Skeletal muscle cell (primary cell): ENCODE measurements around the gene WDR45B.

ENCODE experiments used
- DNase-seq: peaks from one replicate; pipeline ENCODE4 v3.0.0-alpha.2; 2010; ENCODE audit warnings: low read depth
- H3K4me3 ChIP-seq: 2 replicates; pipeline ENCODE4 v1.5.1; 2011; ENCODE audit warnings: low read depth, mild to moderate bottlenecking, control low read depth, low read length, moderate library complexity

The WDR45B gene

GRCh38 chr17:82648165-82648668 lies at the start of gene WDR45B:
WDR45B (minus strand) TSS chr17:82648444; CDS start chr17:82648340, 104 bp downstream.
- peak; percentile 96 for DNase-seq
- H3K4me3 ChIP-seq = peak within 1 kb of the TSS; percentile 84

GRCh38 chr17:82697808-82698064 lies 49.5 kb upstream of the WDR45B start:
- no peak for DNase-seq
- peak overlapping the region; percentile 69 for H3K4me3 ChIP-seq

GRCh38 chr17:82696916-82697807 lies 48.9 kb upstream of the WDR45B start:
- no peak for DNase-seq
- H3K4me3 ChIP-seq = peak overlapping the region; percentile 69

- no peak for DNase-seq
- H3K4me3 ChIP-seq = no peak overlapping the region
Observed at GRCh38 chr17:82696259-82696658, 48.0 kb upstream of the WDR45B start.

DNA sequence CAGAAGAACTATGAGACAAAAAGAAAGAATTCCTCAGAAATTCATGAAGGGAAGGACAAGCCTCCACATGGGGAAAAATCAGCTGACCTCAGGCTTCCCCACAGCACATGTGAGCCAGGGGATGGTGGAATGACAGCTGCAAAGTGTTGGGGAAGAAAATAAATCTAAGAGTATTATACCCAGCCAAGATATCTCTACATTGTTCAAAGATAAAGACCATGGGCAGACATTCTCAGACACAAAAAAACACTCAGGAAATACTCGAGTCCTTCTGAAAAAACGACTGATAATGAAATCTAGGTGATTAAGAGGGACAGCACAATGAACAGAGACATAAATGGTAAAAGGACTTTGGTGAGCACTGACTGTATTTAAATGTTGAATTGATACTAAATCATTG lies 46.4 kb upstream of the WDR45B start:
- DNase-seq = no peak
- H3K4me3 ChIP-seq = no peak overlapping the region

- no peak overlapping the region for H3K4me3 ChIP-seq
- no peak for DNase-seq
Observed at GRCh38 chr17:82693168-82693867, 45.1 kb upstream of the WDR45B start.

GRCh38 chr17:82692268-82692667 lies 44.0 kb upstream of the WDR45B start:
- H3K4me3 ChIP-seq = no peak overlapping the region
- DNase-seq = no peak

GRCh38 chr17:82691714-82692113 lies 43.5 kb upstream of the WDR45B start:
- H3K4me3 ChIP-seq = no peak overlapping the region
- no peak for DNase-seq

DNA sequence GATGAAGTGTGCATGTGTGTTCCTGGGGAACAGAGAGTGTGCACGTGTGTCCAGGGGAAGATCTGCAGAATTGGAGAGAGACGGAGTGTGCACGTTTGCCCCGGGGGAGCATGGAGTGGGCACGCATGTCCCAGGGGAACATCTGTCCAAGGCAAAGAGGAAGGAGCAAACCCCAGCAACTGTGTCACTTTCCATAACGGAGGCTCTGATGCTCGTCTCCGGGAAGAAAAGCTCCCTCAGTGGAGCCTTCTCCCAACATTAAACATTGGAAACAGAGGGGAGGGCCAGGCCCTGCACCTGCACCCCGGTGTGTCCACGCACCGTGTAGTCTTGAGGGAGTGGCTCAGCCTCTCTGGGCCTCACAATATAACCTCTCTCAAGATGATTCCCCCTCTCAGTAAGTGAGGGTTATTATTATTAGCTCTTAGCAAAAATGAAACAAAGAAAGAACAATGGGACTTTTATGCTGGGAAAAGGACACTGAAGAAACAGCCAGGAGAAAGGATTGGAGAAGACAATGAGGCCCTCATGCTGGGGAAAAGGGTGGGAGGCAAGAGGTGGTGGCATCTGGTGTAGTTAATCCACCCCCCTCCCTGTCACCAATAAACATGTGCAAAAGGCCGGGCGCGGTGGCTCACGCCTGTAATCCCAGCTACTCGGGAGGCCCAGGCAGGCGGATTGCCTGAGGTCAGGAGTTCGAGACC lies 42.7 kb upstream of the WDR45B start:
- H3K4me3 ChIP-seq = no peak overlapping the region

DNA sequence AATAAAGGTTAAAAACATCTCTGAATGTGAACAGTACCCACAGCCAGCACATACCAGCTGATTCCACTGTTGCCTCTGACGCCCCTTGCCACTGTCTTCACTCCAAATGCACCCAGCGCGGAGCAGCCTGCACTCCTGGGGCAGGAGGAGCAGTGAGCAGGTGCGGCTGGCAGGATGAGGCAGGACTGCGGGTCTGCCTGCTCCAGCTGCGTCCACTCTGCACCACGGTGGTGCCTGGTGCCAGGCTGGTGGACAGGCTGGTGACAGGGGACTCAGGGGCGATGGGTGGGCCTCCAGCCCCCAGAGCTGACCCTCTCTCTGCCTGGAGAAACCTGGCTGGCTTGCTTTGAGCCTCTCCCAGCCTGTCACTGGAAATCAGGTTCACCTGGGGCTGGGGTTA lies 40.8 kb upstream of the WDR45B start:
- DNase-seq = no peak
- no peak overlapping the region for H3K4me3 ChIP-seq

More for the DNA sequence above, 42.7 kb upstream of the WDR45B start:
- DNase-seq = no peak

DNA sequence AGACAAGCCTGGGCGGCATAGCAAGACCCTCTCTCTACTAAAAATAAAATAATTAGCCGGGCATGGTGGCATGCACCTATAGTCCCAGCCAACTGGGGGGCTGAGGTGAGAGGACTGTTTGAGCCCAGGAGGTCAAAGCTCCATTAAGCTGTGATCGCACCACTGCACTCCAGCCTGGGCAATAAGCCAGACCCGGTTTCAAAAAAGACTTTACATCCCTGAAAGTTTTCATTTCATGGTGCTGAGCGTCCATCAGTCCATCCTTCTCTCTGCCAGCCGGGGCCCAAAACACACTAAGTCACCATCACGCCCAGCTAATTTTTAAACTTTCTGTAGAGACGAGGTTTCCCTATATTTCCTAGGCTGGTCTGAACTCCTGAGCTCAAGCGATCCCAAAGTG lies 39.6 kb upstream of the WDR45B start:
- no peak for DNase-seq
- H3K4me3 ChIP-seq = no peak overlapping the region

DNA sequence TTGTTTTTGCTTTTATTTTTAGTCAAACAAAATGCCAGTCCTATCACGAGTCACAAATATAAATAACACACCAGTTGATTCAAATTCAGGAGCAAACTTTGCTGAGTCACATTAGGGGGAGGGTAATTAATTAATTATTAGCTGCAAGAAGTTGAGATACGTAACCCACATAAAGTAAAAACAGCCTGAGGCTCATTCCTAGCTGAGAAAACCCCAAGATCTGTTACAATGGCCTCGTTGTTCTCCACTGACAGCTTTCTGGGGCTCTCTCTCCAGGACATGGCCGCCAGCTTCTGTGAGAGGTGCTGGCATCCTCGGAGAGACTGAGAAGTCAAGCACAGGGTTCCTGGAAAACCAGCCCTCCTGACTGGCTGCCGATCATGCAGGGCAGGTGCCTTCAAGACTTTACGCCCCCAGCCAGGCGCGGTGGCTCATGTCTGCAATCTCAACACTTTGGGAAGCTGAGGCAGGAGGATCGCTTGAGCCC lies 39.2 kb upstream of the WDR45B start:
- no peak overlapping the region for H3K4me3 ChIP-seq
- DNase-seq = no peak

DNA sequence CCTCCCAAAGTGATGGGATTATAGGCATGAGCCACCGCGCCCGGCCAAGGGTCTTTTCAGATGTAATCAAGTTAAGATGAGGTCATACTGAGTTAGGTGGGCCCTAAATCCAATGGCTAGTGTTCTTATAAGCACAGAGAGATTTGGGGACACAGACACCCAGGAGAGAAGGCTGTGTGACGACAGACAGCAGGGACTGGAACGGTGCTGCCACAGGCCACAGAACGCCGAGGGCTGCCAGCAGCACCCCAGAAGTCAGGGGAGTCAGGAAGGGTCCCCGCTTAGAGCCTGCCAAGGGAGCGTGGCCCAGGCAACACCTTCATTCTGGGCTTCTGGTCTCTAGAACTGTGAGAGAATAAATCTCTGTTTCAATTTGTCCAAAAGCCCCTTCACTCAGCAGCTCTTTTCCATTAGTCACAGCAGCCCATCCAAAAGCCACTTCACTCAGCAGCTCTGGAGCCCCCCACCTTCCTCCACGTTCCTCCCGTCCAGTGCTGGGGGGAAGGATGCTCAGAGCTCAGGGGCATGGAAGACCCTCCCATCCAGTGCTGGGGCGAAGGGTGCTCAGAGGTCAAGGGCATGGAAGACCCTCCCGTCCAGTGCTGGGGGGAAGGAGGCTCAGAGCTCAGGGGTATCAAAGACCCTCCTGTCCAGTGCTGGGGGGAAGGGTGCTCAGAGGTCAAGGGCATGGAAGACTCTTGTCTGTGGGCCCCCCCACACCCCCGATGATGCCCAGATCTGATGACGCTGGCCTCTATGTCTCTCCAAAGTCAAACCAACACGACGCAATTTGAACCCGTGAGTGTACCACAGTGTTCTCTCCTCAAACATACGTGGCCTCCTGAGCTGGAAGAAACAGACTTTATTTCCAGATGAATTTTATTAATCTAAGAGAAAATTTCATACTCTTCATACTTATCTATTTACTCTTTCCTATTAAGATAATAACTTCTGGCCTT lies 38.4 kb upstream of the WDR45B start:
- no peak overlapping the region for H3K4me3 ChIP-seq
- no peak for DNase-seq

GRCh38 chr17:82685291-82685690 lies 37.0 kb upstream of the WDR45B start:
- no peak overlapping the region for H3K4me3 ChIP-seq
- no peak for DNase-seq

DNA sequence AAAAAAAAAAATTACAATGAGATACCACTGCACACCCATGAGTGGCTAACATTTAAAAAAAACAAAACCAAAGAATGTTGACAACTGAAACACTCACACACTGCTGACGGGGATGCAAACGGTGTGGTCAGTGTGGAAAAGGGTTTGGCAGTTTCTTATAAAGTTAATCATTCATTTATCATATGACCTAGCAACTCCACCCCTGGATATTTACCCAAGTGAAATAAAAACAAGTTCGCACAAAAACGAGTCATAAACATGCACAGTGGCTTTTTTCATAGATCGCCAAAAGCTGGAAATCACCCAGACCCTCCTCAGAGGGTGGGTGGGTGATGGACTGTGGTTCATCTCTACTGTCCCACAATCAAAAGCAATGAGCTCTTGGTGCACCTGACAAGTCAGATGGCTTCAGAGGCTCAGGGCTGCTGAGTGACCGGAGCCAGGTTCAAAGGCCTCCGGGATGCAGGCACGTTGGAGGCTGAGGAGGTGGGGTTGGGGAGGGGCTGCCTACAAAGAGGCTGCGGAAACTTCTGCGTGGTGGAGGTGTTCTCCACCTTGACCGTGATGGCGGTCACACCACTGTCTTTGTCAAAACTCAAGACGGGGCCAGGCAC lies 36.1 kb upstream of the WDR45B start:
- H3K4me3 ChIP-seq = no peak overlapping the region
- DNase-seq = no peak

DNA sequence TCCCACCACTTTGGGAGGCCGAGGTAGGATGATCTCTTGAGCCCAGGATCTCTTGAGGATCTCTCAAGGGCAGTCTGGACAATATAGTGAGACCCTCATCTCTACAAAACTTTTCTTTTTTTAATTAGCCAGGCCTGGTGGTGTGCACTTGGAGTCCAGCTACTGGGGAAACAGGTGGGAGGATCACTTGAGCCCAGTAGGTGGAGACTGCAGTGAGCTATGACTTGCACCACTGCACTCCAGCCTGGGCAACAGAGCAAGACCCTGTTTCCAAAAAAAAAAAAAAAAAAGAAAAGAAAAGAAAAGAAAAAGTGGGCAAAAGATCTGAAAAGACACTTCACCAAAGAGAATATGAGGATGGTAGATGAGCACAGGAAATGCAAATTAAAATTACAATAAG lies 35.3 kb upstream of the WDR45B start:
- DNase-seq = no peak
- H3K4me3 ChIP-seq = no peak overlapping the region

- no peak overlapping the region for H3K4me3 ChIP-seq
- no peak for DNase-seq
Observed at GRCh38 chr17:82681547-82681946, 33.3 kb upstream of the WDR45B start.

- H3K4me3 ChIP-seq = no peak overlapping the region
- no peak for DNase-seq
Observed at GRCh38 chr17:82679586-82680465, 31.6 kb upstream of the WDR45B start.
